Upper lobe of left lung (tissue), 6 donors: ENCODE results near the gene ZDHHC14. TPM values are rescaled to one million over a fixed set of nuclear protein-coding genes. Genes with fewer than 3 reads are reported as not detected.

Source experiments
- ATAC-seq, 2 donors: fragments of 200-7000 bp; cut with Tn5 transposase; one replicate each; pipeline ENCODE4 v1.9.1; 2022; ENCODE audit warnings: mild to moderate bottlenecking in 2 of 2, moderate library complexity in 2 of 2; ENCODE audit not compliant: low FRiP score in 2 of 2
- DNase-seq, 2 donors: peaks; one replicate each; pipeline ENCODE4 v3.0.0-alpha.2; 2019 to 2020
- H3K27ac ChIP-seq, 4 donors: fragments of 200-600 bp; sonication (generic); one replicate each; pipeline ENCODE4 v1.5.1; 2016 to 2019
- H3K27me3 ChIP-seq, 4 donors: fragments of 200-600 bp; sonication (generic); one replicate each; pipeline ENCODE4 v1.5.1; 2017 to 2019
- H3K36me3 ChIP-seq, 4 donors: fragments of 200-600 bp; sonication (generic); one replicate each; pipeline ENCODE4 v1.5.1; 2016 to 2019
- H3K4me1 ChIP-seq, 4 donors: fragments of 200-600 bp; sonication (generic); one replicate each; pipeline ENCODE4 v1.5.1; 2018 to 2019
- H3K4me3 ChIP-seq, 4 donors: fragments of 200-600 bp; sonication (generic); one replicate each; pipeline ENCODE4 v1.5.1; 2017 to 2019; ENCODE audit warnings: mild to moderate bottlenecking in 2 of 4, moderate library complexity in 1 of 4
- H3K9me3 ChIP-seq, 4 donors: fragments of 200-600 bp; sonication (generic); one replicate each; pipeline ENCODE4 v1.5.1; 2018 to 2019
- EP300 ChIP-seq, 4 donors: sonication (generic); formaldehyde crosslinking; IDR thresholded peaks; one replicate each; pipeline ENCODE4 v1.5.1; 2017; ENCODE audit warnings: antibody characterized with exemption in 4 of 4, control low read depth in 2 of 4
- POLR2A ChIP-seq, 4 donors: fragments of 450-650 bp; IDR thresholded peaks; one replicate each; pipeline ENCODE4 v1.5.1; 2016 to 2017; ENCODE audit warnings: antibody characterized with exemption in 4 of 4, mild to moderate bottlenecking in 2 of 4
- POLR2AphosphoS5 ChIP-seq, 2 donors: sonication (generic); formaldehyde crosslinking; IDR thresholded peaks; one replicate each; pipeline ENCODE4 v1.5.1; 2017; ENCODE audit warnings: antibody characterized with exemption in 2 of 2
- WGBS, 2 donors: methylation state at CpG; one replicate each; pipeline ENCODE4 v1.1.5; 2017 to 2018; 5-methylcytosine and 5-hydroxymethylcytosine counted together
- total RNA-seq, 6 donors: library from RNA; depleted of rRNA in 4 of 6; stranded (reverse); fragments of >200 nt in 4 of 6; gene quantifications; one replicate each; pipeline versions ENCODE4 v1.1.0 to v1.2.1, GENCODE V29; 2016 to 2021
- TF ChIP-seq, protein P1 (sequence below), 6 experiments: fragments of 450-650 bp in 4 of 6; fragments of 200-600 bp in 2 of 6; sonication (generic) in 2 of 6; IDR thresholded peaks; one replicate each; pipeline ENCODE4 v1.5.1; 2016 to 2019; ENCODE audit warnings: antibody characterized with exemption in 6 of 6
- donor health status: DM: no; HTN: no; CAD: no; lungs with moderate emphysema.
- donor health status: DM: no; HTN: yes; CAD: no; lungs with severe emphysema.

ZDHHC14 gene
- total RNA-seq, 6 donors from 2014 or later, result 5.3 to 16.5 (median 9.4) TPM

DNA sequence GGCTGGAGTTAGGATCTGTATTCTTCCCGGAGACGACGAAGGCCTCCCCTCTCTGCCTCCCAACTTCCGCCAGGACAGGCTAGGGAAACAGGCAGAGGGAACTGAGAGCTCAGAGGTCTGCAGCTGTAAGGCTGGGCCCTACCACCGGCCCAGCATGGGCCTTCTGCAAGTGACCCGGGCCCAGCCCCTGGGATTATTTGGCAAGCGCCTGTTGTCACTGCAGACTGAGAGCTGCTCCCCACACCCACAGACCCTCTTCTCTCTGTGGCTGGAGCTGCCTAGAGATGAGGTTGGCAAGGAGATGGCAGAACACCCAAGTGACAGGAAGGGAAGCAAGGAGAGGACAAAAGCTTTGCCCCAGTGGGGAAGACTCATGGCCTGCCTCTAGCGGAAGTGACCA lies 212.6 kb downstream of the ZDHHC14 start:
- no peak for TF ChIP-seq POLR2A (IDR thresholded peaks at IDR 0.05)
- TF ChIP-seq POLR2AphosphoS5 (IDR thresholded peaks at IDR 0.05), result no peak
- TF ChIP-seq, protein P1, sequence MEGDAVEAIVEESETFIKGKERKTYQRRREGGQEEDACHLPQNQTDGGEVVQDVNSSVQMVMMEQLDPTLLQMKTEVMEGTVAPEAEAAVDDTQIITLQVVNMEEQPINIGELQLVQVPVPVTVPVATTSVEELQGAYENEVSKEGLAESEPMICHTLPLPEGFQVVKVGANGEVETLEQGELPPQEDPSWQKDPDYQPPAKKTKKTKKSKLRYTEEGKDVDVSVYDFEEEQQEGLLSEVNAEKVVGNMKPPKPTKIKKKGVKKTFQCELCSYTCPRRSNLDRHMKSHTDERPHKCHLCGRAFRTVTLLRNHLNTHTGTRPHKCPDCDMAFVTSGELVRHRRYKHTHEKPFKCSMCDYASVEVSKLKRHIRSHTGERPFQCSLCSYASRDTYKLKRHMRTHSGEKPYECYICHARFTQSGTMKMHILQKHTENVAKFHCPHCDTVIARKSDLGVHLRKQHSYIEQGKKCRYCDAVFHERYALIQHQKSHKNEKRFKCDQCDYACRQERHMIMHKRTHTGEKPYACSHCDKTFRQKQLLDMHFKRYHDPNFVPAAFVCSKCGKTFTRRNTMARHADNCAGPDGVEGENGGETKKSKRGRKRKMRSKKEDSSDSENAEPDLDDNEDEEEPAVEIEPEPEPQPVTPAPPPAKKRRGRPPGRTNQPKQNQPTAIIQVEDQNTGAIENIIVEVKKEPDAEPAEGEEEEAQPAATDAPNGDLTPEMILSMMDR (IDR thresholded peaks at IDR 0.05), result no peak
- TF ChIP-seq EP300 (IDR thresholded peaks at IDR 0.05), result no peak
- H3K4me1 ChIP-seq, result peaks cover 0 to 7% (median 3%) of the 10 kb centered on the region in 4 donors
- no peaks in the 10 kb centered on the region for H3K27me3 ChIP-seq
- H3K9me3 ChIP-seq, result peaks cover 0 to 11% (median 9%) of the 10 kb centered on the region in 4 donors
- ATAC-seq (no peak), DNase-seq (no peak)
- no peak overlapping the region for H3K4me3 ChIP-seq
- WGBS, 2 donors, result 91 to 95% methylated on average over 4 to 8 of the region's 8 CpGs
- H3K36me3 ChIP-seq, result no peaks in the 10 kb centered on the region
- H3K27ac ChIP-seq, result no peak overlapping the region

DNA sequence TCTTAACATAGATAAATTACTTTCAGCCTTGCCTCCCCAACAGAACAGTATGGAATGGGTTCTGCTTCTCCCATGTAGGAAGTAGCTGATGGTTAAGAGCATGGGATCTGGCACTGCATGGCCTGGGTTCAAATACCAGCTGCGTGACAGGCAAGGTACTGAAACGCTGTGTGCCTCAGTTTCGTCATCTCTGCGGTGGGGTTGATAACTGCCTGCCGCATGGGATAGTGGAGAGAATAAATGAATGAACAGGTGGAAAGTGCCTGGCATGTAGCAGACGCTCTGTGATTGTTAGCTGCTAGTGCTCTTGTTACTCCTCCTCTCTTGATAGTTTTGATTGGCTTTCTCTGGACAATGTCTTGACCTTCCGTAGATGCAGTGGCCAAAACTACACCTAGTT lies 213.3 kb downstream of the ZDHHC14 start:
- H3K4me3 ChIP-seq, result no peak overlapping the region
- TF ChIP-seq, protein P1 (IDR thresholded peaks at IDR 0.05), result no peak
- TF ChIP-seq POLR2AphosphoS5 (IDR thresholded peaks at IDR 0.05) (no peak), POLR2A (IDR thresholded peaks at IDR 0.05) (no peak), EP300 (IDR thresholded peaks at IDR 0.05) (no peak)
- H3K9me3 ChIP-seq, result peaks cover 0 to 10% (median 9%) of the 10 kb centered on the region in 4 donors
- DNase-seq (no peak), ATAC-seq (no peak)
- no peaks in the 10 kb centered on the region for H3K36me3 ChIP-seq
- no peaks in the 10 kb centered on the region for H3K27me3 ChIP-seq
- H3K4me1 ChIP-seq, result peaks cover 0 to 7% (median 3%) of the 10 kb centered on the region in 4 donors
- 91 to 95% methylated on average over 7 of the region's 7 CpGs for WGBS, 2 donors
- no peak overlapping the region for H3K27ac ChIP-seq

GRCh38 chr6:157595768-157596167 lies 214.8 kb downstream of the ZDHHC14 start:
- no peak overlapping the region for H3K27ac ChIP-seq
- peak in 1 of 2 donors; percentile 21 for DNase-seq
- H3K9me3 ChIP-seq, result no peaks in the 10 kb centered on the region
- H3K4me1 ChIP-seq, result peaks cover 0 to 7% (median 3%) of the 10 kb centered on the region in 4 donors
- H3K4me3 ChIP-seq, result no peak overlapping the region
- WGBS, 2 donors, result 95 to 96% methylated on average over 8 of the region's 8 CpGs
- no peak for TF ChIP-seq POLR2A (IDR thresholded peaks at IDR 0.05)
- no peak for TF ChIP-seq EP300 (IDR thresholded peaks at IDR 0.05)
- TF ChIP-seq POLR2AphosphoS5 (IDR thresholded peaks at IDR 0.05), result no peak
- TF ChIP-seq, protein P1 (IDR thresholded peaks at IDR 0.05), result no peak
- no peak for ATAC-seq
- H3K27me3 ChIP-seq, result no peaks in the 10 kb centered on the region
- H3K36me3 ChIP-seq, result no peaks in the 10 kb centered on the region

GRCh38 chr6:157596461-157596860 lies 215.5 kb downstream of the ZDHHC14 start:
- H3K27ac ChIP-seq, result peak overlapping the region in 1 of 4 donors; percentile 13
- peaks cover 0 to 7% (median 3%) of the 10 kb centered on the region in 4 donors for H3K4me1 ChIP-seq
- no peak for ATAC-seq
- no peak overlapping the region for H3K4me3 ChIP-seq
- H3K9me3 ChIP-seq, result no peaks in the 10 kb centered on the region
- TF ChIP-seq, protein P1 (IDR thresholded peaks at IDR 0.05), result no peak
- TF ChIP-seq EP300 (IDR thresholded peaks at IDR 0.05) (no peak), POLR2A (IDR thresholded peaks at IDR 0.05) (no peak), POLR2AphosphoS5 (IDR thresholded peaks at IDR 0.05) (no peak)
- WGBS, 2 donors, result 88 to 92% methylated on average over 6 of the region's 6 CpGs
- no peaks in the 10 kb centered on the region for H3K36me3 ChIP-seq
- no peaks in the 10 kb centered on the region for H3K27me3 ChIP-seq
- DNase-seq, result peak in 1 of 2 donors; percentile 13

DNA sequence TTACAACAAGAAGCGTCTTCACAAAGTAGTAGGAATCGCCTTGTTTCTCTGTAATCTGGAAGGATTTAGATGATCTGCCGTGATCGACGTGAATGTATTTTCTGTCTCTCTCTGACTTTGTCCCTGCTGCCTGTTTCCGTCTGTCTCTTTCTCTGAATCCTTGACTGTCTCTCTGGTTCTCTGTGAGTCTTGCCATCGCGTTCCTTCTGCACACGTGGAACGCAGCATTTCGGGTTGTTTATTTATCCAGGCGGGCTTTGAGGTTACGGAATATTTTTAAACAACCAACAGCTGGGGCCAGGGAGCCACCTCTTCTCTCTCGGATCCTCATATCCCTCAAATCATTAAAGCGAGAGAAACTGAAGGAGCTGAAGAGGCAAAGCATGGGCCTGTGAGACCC lies 215.9 kb downstream of the ZDHHC14 start:
- DNase-seq, result no peak
- Histone ChIP-seq H3K4me3 (no peak overlapping the region), H3K9me3 (no peaks in the 10 kb centered on the region), H3K27ac (peak overlapping the region in 2 of 4 donors; percentile 13 to 59), H3K36me3 (no peaks in the 10 kb centered on the region), H3K27me3 (no peaks in the 10 kb centered on the region), H3K4me1 (peaks cover 0 to 7% (median 3%) of the 10 kb centered on the region in 4 donors)
- no peak for ATAC-seq
- no peak for TF ChIP-seq POLR2A (IDR thresholded peaks at IDR 0.05)
- no peak for TF ChIP-seq EP300 (IDR thresholded peaks at IDR 0.05)
- no peak for TF ChIP-seq POLR2AphosphoS5 (IDR thresholded peaks at IDR 0.05)
- TF ChIP-seq, protein P1 (IDR thresholded peaks at IDR 0.05), result no peak
- WGBS, 2 donors, result 74 to 84% methylated on average over 15 of the region's 15 CpGs
